ENCODE data around the gene LIMK2.
A peak's percentile ranks its signal among the peaks of the same experiment; 100 is the strongest.

Gene LIMK2

GRCh38 chr22:31248965-31249958 lies 37.2 kb downstream of the LIMK2 start:
- Histone ChIP-seq H3K27ac (ENCODE audit: low read depth in 2 of 2, low read length in 2 of 2) (no peak overlapping the region), H3K4me3 (ENCODE audit: low read length in 2 of 2) (no peak overlapping the region), H3K27me3 (ENCODE audit: control insufficient read depth in 2 of 2, insufficient read depth in 2 of 2, low read length in 2 of 2) (no peaks in the 10 kb centered on the region), H3K4me1 (ENCODE audit: control insufficient read depth in 2 of 2, insufficient read depth in 2 of 2, low read length in 2 of 2) (peaks cover 30 to 54% of the 10 kb centered on the region in 2 donors), H3K9ac (ENCODE audit: low read depth in 1 of 2, low read length in 2 of 2) (peak overlapping the region in 1 of 2 donors; percentile 16), H3K9me3 (ENCODE audit: control insufficient read depth in 2 of 2, low read length in 2 of 2) (no peaks in the 10 kb centered on the region), H3K36me3 (ENCODE audit: control insufficient read depth in 2 of 2, insufficient read depth in 2 of 2, low read length in 2 of 2) (peaks cover 15 to 37% of the 10 kb centered on the region in 2 donors)

GRCh38 chr22:31250740-31251600 lies 38.9 kb downstream of the LIMK2 start:
- Histone ChIP-seq H3K4me3 (ENCODE audit: low read length in 2 of 2) (no peak overlapping the region), H3K36me3 (ENCODE audit: control insufficient read depth in 2 of 2, insufficient read depth in 2 of 2, low read length in 2 of 2) (peaks cover 21 to 44% of the 10 kb centered on the region in 2 donors), H3K27ac (ENCODE audit: low read depth in 2 of 2, low read length in 2 of 2) (no peak overlapping the region)

GRCh38 chr22:31253949-31254348 lies 41.9 kb downstream of the LIMK2 start:
- H3K9me3 ChIP-seq (ENCODE audit: control insufficient read depth in 2 of 2, low read length in 2 of 2) = no peaks in the 10 kb centered on the region
- H3K27me3 ChIP-seq (ENCODE audit: control insufficient read depth in 2 of 2, insufficient read depth in 2 of 2, low read length in 2 of 2) = no peaks in the 10 kb centered on the region
- H3K27ac ChIP-seq (ENCODE audit: low read depth in 2 of 2, low read length in 2 of 2) = peak overlapping the region in 1 of 2 donors; percentile 59
- peaks cover 36 to 41% of the 10 kb centered on the region in 2 donors for H3K36me3 ChIP-seq (ENCODE audit: control insufficient read depth in 2 of 2, insufficient read depth in 2 of 2, low read length in 2 of 2)
- no peak overlapping the region for H3K4me3 ChIP-seq (ENCODE audit: low read length in 2 of 2)
- peaks cover 17 to 32% of the 10 kb centered on the region in 2 donors for H3K4me1 ChIP-seq (ENCODE audit: control insufficient read depth in 2 of 2, insufficient read depth in 2 of 2, low read length in 2 of 2)
- H3K9ac ChIP-seq (ENCODE audit: low read depth in 1 of 2, low read length in 2 of 2) = no peak overlapping the region

More at GRCh38 chr22:31250740-31251600, 38.9 kb downstream of the LIMK2 start:
- no peaks in the 10 kb centered on the region for H3K27me3 ChIP-seq (ENCODE audit: control insufficient read depth in 2 of 2, insufficient read depth in 2 of 2, low read length in 2 of 2)
- H3K9ac ChIP-seq (ENCODE audit: low read depth in 1 of 2, low read length in 2 of 2) = no peak overlapping the region
- H3K9me3 ChIP-seq (ENCODE audit: control insufficient read depth in 2 of 2, low read length in 2 of 2) = no peaks in the 10 kb centered on the region
- peaks cover 32 to 54% of the 10 kb centered on the region in 2 donors for H3K4me1 ChIP-seq (ENCODE audit: control insufficient read depth in 2 of 2, insufficient read depth in 2 of 2, low read length in 2 of 2)

GRCh38 chr22:31259798-31260473 lies 47.8 kb downstream of the LIMK2 start:
- Histone ChIP-seq H3K36me3 (ENCODE audit: control insufficient read depth in 2 of 2, insufficient read depth in 2 of 2, low read length in 2 of 2) (peaks cover 58 to 66% of the 10 kb centered on the region in 2 donors), H3K9me3 (ENCODE audit: control insufficient read depth in 2 of 2, low read length in 2 of 2) (no peaks in the 10 kb centered on the region), H3K9ac (ENCODE audit: low read depth in 1 of 2, low read length in 2 of 2) (no peak overlapping the region), H3K4me1 (ENCODE audit: control insufficient read depth in 2 of 2, insufficient read depth in 2 of 2, low read length in 2 of 2) (no peaks in the 10 kb centered on the region), H3K27me3 (ENCODE audit: control insufficient read depth in 2 of 2, insufficient read depth in 2 of 2, low read length in 2 of 2) (no peaks in the 10 kb centered on the region), H3K4me3 (ENCODE audit: low read length in 2 of 2) (no peak overlapping the region), H3K27ac (ENCODE audit: low read depth in 2 of 2, low read length in 2 of 2) (no peak overlapping the region)

- Histone ChIP-seq H3K36me3 (ENCODE audit: control insufficient read depth in 2 of 2, insufficient read depth in 2 of 2, low read length in 2 of 2) (peaks cover 58 to 63% of the 10 kb centered on the region in 2 donors), H3K27me3 (ENCODE audit: control insufficient read depth in 2 of 2, insufficient read depth in 2 of 2, low read length in 2 of 2) (no peaks in the 10 kb centered on the region), H3K9me3 (ENCODE audit: control insufficient read depth in 2 of 2, low read length in 2 of 2) (no peaks in the 10 kb centered on the region), H3K27ac (ENCODE audit: low read depth in 2 of 2, low read length in 2 of 2) (no peak overlapping the region), H3K9ac (ENCODE audit: low read depth in 1 of 2, low read length in 2 of 2) (no peak overlapping the region), H3K4me3 (ENCODE audit: low read length in 2 of 2) (no peak overlapping the region), H3K4me1 (ENCODE audit: control insufficient read depth in 2 of 2, insufficient read depth in 2 of 2, low read length in 2 of 2) (no peaks in the 10 kb centered on the region)
These were observed 48.4 kb downstream of the LIMK2 start for GRCh38 chr22:31260474-31260856.

DNA sequence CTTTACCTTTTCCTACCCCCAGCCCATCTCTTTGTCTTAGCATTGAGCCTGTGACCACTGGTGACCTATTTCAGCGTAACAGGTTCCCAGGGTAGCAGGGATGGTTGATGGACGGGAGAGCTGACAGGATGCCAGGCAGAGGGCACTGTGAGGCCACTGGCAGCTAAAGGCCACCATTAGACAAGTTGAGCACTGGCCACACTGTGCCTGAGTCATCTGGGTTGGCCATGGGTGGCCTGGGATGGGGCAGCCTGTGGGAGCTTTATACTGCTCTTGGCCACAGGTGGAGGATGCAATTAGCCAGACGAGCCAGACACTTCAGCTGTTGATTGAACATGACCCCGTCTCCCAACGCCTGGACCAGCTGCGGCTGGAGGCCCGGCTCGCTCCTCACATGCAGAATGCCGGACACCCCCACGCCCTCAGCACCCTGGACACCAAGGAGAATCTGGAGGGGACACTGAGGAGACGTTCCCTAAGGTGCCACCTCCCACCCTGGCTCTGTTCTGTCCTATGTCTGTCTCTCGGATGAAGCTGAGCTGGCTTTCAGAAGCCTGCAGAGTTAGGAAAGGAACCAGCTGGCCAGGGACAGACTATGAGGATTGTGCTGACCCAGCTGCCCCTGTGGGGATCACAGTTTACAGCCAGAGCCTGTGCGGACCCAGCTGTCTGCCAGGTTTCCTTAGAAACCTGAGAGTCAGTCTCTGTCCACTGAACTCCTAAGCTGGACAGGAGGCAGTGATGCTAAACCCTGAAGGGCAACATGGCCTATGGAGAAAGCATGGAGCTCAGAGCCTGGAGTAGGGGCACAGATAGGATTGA lies 50.4 kb downstream of the LIMK2 start:
- Histone ChIP-seq H3K4me3 (ENCODE audit: low read length in 2 of 2) (no peak overlapping the region), H3K36me3 (ENCODE audit: control insufficient read depth in 2 of 2, insufficient read depth in 2 of 2, low read length in 2 of 2) (peaks cover 78 to 80% of the 10 kb centered on the region in 2 donors), H3K9ac (ENCODE audit: low read depth in 1 of 2, low read length in 2 of 2) (no peak overlapping the region), H3K27me3 (ENCODE audit: control insufficient read depth in 2 of 2, insufficient read depth in 2 of 2, low read length in 2 of 2) (no peaks in the 10 kb centered on the region), H3K27ac (ENCODE audit: low read depth in 2 of 2, low read length in 2 of 2) (no peak overlapping the region), H3K4me1 (ENCODE audit: control insufficient read depth in 2 of 2, insufficient read depth in 2 of 2, low read length in 2 of 2) (no peaks in the 10 kb centered on the region), H3K9me3 (ENCODE audit: control insufficient read depth in 2 of 2, low read length in 2 of 2) (no peaks in the 10 kb centered on the region)

DNA sequence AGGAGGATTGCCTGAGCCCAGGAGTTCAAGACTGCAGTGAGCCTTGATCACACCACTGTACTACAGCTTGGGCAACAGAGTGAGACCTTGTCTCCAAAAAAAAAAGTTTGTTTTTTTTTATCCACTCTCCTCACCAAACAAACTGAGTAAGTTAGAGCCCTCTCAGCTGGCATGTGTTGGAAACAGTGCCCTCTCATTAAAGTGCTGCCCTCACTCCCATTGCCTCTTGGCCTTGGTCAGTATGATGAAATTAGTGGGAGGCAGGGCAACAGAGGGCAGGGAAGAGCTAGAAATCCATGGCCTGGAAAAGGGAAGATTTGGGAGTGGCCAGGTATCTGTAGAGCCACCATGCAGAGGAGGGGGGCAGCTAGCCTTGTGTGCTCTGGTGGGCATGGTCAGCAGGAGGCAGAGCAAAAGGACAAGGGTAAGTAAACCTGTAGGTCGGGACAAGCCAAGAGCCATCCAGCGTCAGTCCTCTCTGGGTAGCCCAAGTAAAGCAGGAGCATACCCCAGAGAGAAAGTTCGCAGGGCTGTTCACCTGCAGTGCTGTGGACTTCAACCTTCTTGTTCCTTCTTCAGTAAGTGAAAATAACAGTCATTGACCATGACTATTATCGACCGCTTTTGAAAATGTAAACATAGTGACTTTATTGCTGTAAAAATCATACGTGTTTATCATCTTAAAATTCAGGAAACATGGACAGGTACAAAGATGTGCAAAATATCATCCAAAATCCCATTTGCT lies 52.0 kb downstream of the LIMK2 start:
- Histone ChIP-seq H3K9me3 (ENCODE audit: control insufficient read depth in 2 of 2, low read length in 2 of 2) (no peaks in the 10 kb centered on the region), H3K27me3 (ENCODE audit: control insufficient read depth in 2 of 2, insufficient read depth in 2 of 2, low read length in 2 of 2) (no peaks in the 10 kb centered on the region), H3K27ac (ENCODE audit: low read depth in 2 of 2, low read length in 2 of 2) (no peak overlapping the region), H3K9ac (ENCODE audit: low read depth in 1 of 2, low read length in 2 of 2) (no peak overlapping the region), H3K4me3 (ENCODE audit: low read length in 2 of 2) (no peak overlapping the region), H3K4me1 (ENCODE audit: control insufficient read depth in 2 of 2, insufficient read depth in 2 of 2, low read length in 2 of 2) (no peaks in the 10 kb centered on the region), H3K36me3 (ENCODE audit: control insufficient read depth in 2 of 2, insufficient read depth in 2 of 2, low read length in 2 of 2) (peaks cover 78 to 79% of the 10 kb centered on the region in 2 donors)

GRCh38 chr22:31268281-31268680 lies 56.2 kb downstream of the LIMK2 start:
- Histone ChIP-seq H3K27me3 (ENCODE audit: control insufficient read depth in 2 of 2, insufficient read depth in 2 of 2, low read length in 2 of 2) (no peaks in the 10 kb centered on the region), H3K4me1 (ENCODE audit: control insufficient read depth in 2 of 2, insufficient read depth in 2 of 2, low read length in 2 of 2) (no peaks in the 10 kb centered on the region), H3K9me3 (ENCODE audit: control insufficient read depth in 2 of 2, low read length in 2 of 2) (no peaks in the 10 kb centered on the region), H3K4me3 (ENCODE audit: low read length in 2 of 2) (no peak overlapping the region), H3K9ac (ENCODE audit: low read depth in 1 of 2, low read length in 2 of 2) (no peak overlapping the region), H3K27ac (ENCODE audit: low read depth in 2 of 2, low read length in 2 of 2) (no peak overlapping the region), H3K36me3 (ENCODE audit: control insufficient read depth in 2 of 2, insufficient read depth in 2 of 2, low read length in 2 of 2) (peaks cover 76 to 77% of the 10 kb centered on the region in 2 donors)

All from mucosa of rectum (tissue), 2 donors.